Endometrial microvascular endothelial cells (primary cell): Measurements from ENCODE around the gene PLB1. TPM values are rescaled to one million over a fixed set of nuclear protein-coding genes. Genes with fewer than 3 reads are reported as not detected.

ENCODE experiments used
- in situ Hi-C: cut with HindIII; loops from 2 replicates; pipeline ENCODE4 v1.10.0; 2017; ENCODE audit warnings: low sequenced_read_pairs, low pct_unique_long_range_greater_than_20kb; ENCODE audit errors: inconsistent ontology term
- total RNA-seq: library from RNA; depleted of rRNA; stranded (reverse); fragments of >200 nt; gene quantifications from one replicate; pipeline ENCODE4 v1.2.3, GENCODE V29; 2015; ENCODE audit errors: inconsistent ontology term

PLB1 gene
- total RNA-seq, 1 donor from 2014 or later: 8.9 TPM

- in situ Hi-C loops: no loop called here
Observed at GRCh38 chr2:28631514-28632206, 135.8 kb downstream of the PLB1 start.

- in situ Hi-C loops: no loop called here
Observed at GRCh38 chr2:28632791-28633190, 136.9 kb downstream of the PLB1 start.

GRCh38 chr2:28633204-28633603 is 137.3 kb downstream of the PLB1 start:
- in situ Hi-C loops: no loop called here

- in situ Hi-C loops: no loop called here
Observed at GRCh38 chr2:28633746-28634145, 137.9 kb downstream of the PLB1 start.

GRCh38 chr2:28635191-28635611 is 139.3 kb downstream of the PLB1 start:
- in situ Hi-C loops: no loop called here

- in situ Hi-C loops: no loop called here
Observed at GRCh38 chr2:28636491-28636890, 140.6 kb downstream of the PLB1 start.

- in situ Hi-C loops: no loop called here
Observed at GRCh38 chr2:28637066-28638047, 141.5 kb downstream of the PLB1 start.

GRCh38 chr2:28638102-28638501 is 142.2 kb downstream of the PLB1 start:
- in situ Hi-C loops: no loop called here

GRCh38 chr2:28639092-28639691 is 143.3 kb downstream of the PLB1 start:
- in situ Hi-C loops: no loop called here

GRCh38 chr2:28639836-28640235 is 144.0 kb downstream of the PLB1 start:
- in situ Hi-C loops: no loop called here

GRCh38 chr2:28640260-28640907 is 144.5 kb downstream of the PLB1 start:
- in situ Hi-C loops: no loop called here

GRCh38 chr2:28640908-28641300 is 145.0 kb downstream of the PLB1 start:
- in situ Hi-C loops: no loop called here

GRCh38 chr2:28642796-28643195 is 146.9 kb downstream of the PLB1 start:
- in situ Hi-C loops: no loop called here

GRCh38 chr2:28643327-28643726 is 147.5 kb downstream of the PLB1 start:
- in situ Hi-C loops: no loop called here

- in situ Hi-C loops: no loop called here
Observed at GRCh38 chr2:28643911-28644334, 148.1 kb downstream of the PLB1 start.

GRCh38 chr2:28644760-28645159 is 148.9 kb downstream of the PLB1 start:
- in situ Hi-C loops: no loop called here

- in situ Hi-C loops: no loop called here
Observed at GRCh38 chr2:28645553-28645952, 149.7 kb downstream of the PLB1 start.

- in situ Hi-C loops: no loop called here
Observed at GRCh38 chr2:28647682-28648081, 151.8 kb downstream of the PLB1 start.

GRCh38 chr2:28648147-28648546 is 152.3 kb downstream of the PLB1 start:
- in situ Hi-C loops: no loop called here
